ENCODE results near the gene NFIA. TPM values are rescaled to one million over a fixed set of nuclear protein-coding genes. Genes with fewer than 3 reads are reported as not detected.

NFIA gene
- polyA plus RNA-seq (ENCODE audit: insufficient read depth in 1 of 5, insufficient read length in 5 of 5, low replicate concordance in 1 of 5), result 10 to 100 TPM; 22.2 to 36.5 (median 33.2) TPM
- long read RNA-seq, donor 1, full-length matches to known transcripts, result 9 of 9 reads
- long read RNA-seq, donor 1, partial matches to known transcripts, result 0 of 9 reads
- long read RNA-seq, donor 1, other reads (novel, unspliced or antisense), result 0 of 9 reads
- long read RNA-seq, donor 2, full-length matches to known transcripts, result 1 of 1 reads
- long read RNA-seq, donor 2, partial matches to known transcripts, result 0 of 1 reads
- long read RNA-seq, donor 2, other reads (novel, unspliced or antisense), result 0 of 1 reads
- long read RNA-seq, donor 3, partial matches to known transcripts, result 0 of 2 reads
- long read RNA-seq, donor 3, other reads (novel, unspliced or antisense), result 0 of 2 reads
- long read RNA-seq, donor 4, full-length matches to known transcripts, result 1 of 26 reads
- long read RNA-seq, donor 4, partial matches to known transcripts, result 25 of 26 reads
- long read RNA-seq, donor 4, other reads (novel, unspliced or antisense), result 0 of 26 reads
- long read RNA-seq, donor 5, full-length matches to known transcripts, result 3 of 17 reads
- long read RNA-seq, donor 5, partial matches to known transcripts, result 14 of 17 reads
- long read RNA-seq, donor 5, other reads (novel, unspliced or antisense), result 0 of 17 reads
- long read RNA-seq, donor 6, full-length matches to known transcripts, result 6 of 12 reads
- long read RNA-seq, donor 6, partial matches to known transcripts, result 6 of 12 reads
- long read RNA-seq, donor 6, other reads (novel, unspliced or antisense), result 0 of 12 reads
- long read RNA-seq, donor 7, full-length matches to known transcripts, result 4 of 4 reads
- long read RNA-seq, donor 7, partial matches to known transcripts, result 0 of 4 reads
- long read RNA-seq, donor 7, other reads (novel, unspliced or antisense), result 0 of 4 reads
- long read RNA-seq, donor 8, full-length matches to known transcripts, result 3 of 3 reads
- long read RNA-seq, donor 8, partial matches to known transcripts, result 0 of 3 reads
- long read RNA-seq, donor 8, other reads (novel, unspliced or antisense), result 0 of 3 reads

DNA sequence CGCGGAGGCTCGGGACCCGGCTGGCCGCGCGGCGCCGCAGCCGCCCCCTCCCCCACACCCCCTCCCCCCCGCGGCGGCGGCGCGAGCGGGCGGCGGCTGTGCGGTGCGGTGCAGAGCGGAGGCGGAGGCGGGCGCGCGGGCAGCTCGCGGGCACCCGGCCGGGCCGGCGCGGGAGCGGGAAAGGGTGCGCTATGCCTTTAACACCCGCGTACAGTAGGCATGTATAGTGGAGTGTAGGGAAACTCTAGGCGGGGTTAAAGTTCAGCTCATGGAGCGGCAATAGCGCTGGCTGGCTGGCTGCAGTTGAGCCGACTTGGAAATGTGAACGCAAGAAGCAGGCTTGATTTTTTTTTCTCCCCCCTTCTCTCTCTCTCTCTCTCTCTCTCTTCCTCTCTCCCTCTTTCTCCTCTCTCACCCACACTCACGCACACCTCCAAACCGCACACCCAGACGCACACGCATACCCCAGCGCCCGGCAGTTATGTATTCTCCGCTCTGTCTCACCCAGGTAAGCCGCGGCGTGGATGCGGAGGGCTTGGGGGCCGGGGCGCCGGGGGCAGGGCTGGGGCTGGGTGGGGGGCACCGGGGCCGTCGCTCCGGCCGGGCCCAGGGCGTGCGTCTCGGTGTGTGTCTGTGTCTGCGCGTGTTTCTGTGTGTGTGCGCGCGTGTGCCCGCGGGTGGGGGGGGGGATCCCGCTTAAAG is at the start of gene NFIA:
Gene NFIA, plus strand, starts transcription at position 251 of the 702 bp plus-strand sequence.
- peak in 1 of 2 donors; percentile 75 for DNase-seq

DNA sequence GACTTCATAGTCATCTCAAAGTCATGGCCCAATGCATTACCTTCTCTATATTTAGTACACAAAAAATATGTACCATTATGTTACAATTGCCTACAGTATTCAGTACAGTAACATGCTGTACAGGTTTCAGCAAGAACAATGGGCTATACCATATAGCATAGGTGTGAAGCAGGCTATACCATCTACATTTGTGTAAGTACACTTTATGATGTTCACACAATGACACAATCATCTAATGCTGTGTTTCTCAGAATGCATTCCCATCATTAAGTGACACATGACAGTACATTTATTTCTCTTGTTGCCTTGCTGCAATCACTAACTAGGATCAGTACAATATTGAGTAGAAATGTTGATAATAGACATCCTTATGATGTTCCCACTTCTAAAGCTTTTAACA is 46.5 kb upstream of the NFIA start:
- no peak for DNase-seq

DNA sequence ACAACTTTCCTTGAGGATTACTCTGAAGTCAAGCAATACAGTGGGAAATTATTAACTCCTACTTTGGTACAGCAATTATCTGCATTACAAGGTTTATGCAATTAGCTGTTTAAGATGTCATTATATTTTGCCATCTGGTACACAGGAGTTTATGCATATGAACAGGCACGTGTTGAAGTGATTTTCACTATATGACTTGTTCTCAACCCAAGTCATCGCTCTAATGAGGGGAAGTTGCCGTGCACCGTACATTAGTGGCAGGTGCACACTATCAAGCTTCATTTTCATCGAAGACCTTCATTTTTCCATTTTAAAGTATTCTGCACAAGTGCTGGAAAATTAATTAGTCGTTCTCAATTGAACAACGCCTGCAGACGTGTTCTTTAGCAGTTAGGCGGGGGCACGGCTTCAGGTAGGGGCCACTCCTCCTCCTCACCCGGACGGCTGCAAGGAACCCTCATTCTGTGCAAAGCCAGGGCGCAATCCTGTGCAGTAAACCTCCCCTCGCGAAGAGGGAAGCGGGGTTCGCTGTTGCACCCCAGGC is 39.8 kb upstream of the NFIA start:
- DNase-seq, result no peak

DNA sequence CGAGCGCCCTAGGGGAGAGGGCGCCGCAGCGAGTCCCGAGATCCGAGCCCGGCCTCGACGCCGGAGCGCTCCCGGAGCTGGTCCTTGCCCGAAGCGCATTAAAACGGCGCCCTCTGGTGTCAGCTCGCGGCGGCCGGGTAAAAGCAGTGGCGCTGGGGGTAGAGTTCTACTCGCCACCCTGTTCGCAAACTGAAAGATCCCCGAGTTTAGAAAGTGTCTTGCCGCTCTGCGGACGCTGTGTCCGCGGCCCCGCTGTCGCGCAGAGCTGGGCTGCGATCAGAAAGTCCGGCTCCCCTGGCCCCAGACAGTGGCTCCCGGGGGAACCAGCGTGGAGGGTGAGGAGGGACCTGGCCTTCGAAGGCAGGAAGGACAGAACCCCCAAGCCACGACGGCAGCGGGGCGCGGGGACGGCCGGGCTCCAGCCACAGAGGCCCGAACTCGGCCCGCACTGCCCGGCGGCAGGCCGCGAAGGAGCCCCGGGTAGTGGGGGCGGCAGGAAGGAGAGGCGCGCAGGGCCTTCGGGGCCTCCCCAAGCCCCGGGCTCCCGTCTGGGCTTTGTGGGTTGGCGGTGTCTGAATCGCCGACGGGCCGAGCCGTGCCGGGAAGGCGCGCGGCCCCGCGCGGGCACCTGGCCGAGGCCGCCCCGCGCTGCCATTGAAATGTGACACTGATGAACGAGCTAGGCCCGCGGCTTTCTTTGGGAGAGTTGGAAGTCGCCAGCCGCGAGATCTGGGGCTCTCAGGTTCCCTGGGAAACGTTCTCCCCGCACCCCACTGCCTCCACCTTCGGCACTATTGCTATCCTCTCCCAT is 39.1 kb upstream of the NFIA start:
- DNase-seq, result peak; percentile 81 to 83

DNA sequence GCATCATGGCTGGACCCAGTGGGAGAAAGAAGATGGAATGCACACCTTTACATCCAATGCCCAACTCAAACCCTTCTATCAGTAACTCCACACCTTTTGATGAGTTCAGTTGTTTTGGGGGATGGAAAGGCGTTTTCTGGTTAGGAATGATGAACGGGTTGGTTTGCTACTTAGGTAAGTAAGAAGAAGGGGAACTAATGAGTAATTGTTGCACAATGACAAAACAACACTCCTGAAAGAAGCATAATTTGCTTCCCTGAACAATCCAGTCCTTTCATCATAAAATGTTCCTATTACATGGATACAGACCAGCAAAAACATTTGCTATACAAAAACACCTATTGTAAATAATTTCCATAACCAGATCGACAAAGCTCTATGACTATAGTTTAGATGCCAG is 35.9 kb upstream of the NFIA start:
- DNase-seq, result no peak

DNA sequence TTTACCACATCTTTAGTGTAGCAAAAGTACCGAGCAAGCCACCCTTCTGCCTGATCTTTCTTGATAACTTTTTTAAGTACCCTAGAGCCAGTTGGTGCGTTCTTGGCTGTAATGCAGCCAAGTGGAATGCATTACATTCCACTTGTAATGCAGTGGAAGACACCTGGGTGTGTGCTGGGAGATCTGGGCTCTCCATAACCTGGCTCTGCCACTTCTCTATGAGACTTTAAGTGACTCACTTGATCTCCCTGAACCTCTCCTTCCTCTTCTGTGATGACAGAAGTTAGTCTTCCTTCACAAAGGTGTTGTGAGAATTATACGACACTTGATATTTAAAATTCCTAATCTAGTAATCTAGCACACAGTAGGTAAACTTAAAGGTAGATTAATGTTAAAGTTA is 35.3 kb upstream of the NFIA start:
- no peak for DNase-seq

DNA sequence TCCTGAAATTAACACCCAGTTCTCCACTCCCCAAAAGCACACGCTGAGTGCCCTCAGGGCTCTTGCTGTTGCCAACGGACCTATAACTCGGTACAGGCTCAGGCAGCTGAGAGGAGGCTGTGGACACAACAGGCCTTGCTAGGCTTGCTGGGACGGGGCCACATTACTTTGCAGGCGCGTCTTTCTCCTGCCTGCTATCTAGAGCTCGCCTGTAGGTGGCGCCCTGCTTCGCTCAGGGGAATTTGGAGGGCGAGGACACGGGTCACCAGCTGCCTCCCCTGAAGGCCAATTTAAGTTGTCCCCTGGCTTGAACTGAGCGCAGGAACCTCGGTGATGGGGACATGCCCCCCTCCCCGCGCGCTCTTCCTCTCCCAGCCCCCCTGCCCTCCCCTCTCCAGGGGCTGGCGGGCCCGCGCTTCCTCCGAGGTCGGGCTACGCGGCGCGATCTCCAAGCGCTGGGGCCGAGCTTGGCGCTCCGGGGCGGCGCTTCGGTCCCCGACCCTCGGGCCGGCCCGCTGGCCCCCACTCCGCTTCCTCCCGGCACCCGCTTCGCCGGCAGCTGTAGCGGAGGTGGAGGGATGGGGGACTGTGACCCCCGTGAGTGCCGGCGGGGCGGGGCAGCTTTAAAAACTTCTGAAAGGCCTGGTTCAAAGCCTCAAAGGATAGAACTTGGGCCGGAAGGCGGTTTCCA is 32.4 kb upstream of the NFIA start:
- DNase-seq, result peak; percentile 91 to 92

DNA sequence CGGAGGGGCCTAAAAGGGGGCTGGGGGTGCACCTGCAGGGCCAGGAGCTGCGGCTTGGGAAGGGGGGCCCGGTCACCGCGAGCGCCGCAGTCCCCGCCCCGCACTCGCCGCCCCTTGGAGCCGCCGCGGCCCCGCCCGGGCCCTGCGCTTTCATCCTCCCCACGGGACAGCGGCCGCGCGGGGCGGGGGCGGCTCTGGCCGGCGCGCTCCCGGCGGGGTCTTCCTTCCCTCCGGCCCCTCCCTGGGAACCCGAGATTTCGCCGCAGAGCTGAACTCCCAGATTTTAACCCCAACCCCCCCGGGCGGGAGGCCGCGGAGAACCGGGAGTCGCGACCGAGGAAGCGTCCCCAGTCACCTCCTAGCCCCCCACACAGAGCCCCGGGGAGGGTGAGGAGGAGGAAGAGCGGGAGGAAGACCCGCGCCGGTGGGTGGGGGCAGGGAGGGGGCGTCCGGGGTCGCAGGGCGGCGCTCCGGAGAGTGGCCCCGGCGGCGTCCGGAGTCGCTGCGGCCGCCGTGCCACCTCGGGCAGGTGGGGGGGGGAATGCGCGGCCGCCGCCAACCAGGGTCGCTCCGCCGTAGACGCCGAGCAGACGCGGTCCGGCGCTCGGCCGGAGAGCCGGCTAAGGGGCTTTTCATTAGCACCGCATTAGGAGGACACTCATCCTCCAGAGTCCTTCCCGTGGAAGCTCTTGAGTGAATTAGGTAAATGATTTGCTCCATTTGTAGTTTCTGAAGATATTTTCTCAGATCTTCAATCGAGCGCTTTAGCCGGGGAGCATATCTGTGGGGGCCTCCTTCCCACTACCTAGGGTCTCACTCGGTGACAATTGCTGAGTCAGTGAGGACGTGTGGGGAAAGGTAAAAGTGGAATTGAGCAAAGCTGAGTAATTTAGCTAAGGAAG is 31.6 kb upstream of the NFIA start:
- DNase-seq, result peak in 1 of 2 donors; percentile 18

DNA sequence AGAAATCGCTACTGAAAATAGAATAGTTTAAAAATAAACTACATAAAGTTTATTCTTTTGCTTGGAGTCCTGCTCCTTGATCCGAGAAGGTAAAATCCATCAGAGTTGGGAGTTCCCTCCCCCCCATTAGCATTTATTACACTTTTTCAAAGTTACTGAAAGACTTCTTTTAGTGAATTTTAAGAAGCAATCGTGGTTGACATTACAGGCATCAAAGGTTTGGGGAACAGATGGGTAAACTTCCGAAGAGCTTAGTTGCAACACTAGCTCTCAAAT is 31.0 kb upstream of the NFIA start:
- DNase-seq, result no peak

DNA sequence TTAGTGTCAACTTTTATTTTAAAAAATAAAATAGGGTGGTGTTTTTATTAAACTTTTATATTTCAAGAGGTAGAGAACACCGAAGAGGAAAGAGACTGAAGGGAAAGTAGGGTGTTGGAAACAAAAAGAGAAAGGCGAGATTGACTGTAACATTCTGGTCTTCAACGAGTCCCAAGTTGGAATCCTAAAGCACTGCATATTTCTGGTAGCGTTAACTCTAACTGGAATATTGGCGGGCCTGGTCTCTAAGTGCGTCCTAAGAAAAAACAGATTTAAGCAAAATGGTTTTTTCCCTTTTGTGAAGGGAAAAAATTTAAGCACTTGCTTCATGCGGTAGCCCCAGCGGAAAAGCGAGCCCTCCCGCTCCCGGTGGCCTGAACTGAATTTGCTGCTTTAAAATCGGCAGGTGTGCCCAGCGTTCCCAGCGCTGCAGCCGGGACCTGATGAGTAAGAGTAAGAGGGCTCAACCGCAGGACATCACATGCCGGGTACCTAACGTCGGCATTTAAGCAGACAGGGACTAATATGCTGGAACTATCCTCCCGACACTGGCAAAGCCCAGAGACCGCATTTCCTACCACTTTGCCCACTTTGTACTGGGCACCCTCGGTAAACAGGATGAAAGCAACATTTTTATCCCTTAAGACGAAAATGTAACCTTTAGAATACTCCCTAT is 30.5 kb upstream of the NFIA start:
- no peak for DNase-seq

DNA sequence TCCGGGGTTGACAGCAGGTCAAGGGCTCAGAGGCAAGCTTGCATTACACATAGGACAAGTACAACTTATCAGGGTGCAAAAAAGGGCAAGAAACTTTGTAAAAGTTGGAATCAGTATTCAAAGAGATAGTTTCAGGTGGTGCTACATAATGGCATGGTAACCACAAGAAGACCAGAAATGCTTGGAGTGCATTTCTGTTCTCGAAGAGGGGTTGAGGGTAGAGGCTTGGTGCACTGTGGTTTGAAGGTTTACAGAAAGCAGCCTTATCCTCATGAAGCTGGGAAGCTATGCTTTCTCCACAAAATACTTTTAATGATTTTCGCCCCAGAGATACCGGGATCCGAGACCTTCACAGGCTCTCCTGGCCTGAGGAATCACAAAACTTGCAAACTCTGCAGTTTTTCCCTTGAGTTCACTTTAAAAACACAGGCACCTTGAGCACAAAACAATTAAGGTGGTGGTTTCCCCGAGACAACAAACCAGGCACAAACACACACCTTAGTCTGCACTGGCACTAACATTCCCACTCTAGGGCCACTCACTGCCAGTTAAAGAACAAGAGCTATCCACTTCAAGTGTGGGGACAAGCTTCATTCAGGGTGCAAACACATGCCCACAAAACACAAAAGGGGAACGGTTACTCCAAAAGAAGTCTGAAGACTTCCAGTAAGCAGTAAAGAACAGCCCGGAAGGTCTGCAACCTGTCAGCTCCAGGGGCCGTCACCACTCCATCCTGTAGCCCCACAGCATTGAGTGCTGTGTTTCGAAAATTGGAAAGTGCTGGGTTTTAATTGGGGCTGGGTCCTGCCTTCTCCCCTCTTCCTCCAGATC is 29.8 kb upstream of the NFIA start:
- no peak for DNase-seq

DNA sequence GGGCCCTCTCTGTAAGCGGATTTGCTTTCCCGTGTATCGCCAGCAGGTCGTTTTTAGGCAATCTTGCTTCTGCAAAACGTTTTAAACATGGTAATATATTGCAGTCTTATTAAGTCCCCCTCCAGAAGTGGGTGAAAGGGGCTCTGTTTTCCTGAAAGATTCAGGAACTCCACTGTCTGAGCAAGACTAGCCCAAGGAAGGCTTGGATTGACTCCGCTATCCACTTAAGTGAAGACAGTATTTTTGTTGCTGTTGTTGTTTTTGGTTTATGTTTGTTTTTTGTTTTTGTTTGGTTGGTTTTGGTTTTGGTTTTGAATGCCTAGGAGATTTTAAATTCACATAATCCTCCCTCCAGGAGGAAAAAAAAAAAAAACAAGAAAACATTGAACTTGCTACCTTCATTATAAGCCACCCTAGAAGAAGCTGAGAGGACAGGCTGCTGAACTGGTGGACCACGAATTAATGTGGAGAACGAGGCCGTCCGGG is 29.1 kb upstream of the NFIA start:
- DNase-seq, result peak in 1 of 2 donors; percentile 8

DNA sequence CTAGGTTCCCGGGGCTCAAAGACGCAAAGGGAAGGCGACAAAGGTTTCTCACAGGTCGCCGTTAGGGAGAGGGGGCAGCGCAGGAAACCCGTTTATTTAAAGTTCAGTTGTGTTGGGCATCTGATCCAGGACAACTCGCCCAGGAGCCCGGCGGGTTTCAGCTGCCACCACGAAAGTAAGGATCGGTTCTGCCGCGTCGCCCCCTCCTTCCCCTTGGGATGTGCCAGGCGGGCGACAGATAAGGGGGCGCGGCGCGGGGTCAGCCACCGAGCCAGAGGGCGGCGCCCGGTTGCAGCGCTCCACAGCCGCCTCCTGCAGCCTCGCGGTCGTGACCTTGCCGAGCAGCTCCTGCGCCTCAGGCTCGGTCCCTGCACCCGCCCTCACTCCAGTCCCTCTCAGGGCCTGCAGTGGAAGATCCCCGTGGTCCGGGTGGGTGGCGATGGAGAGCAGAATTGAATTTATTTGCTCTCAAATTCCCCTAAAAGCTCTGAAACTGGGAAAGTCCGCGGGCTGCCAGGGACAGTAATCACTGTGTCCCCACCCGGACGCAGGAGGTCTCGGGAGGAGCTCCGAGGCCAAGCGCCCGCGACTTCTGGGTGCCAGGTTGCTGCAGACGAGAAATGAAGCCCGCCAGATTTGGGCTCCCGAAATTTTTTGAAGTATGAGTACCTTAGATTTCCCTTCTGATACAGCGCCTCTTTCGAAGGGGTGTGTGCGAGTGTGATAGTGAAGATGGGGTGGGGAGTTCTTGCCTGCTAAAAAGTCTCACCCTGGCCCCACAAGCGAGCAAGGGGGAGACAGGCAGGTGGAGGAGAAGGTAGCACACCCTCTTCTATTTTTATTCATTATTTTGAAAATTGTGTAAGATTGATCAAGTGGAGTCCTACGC is 28.4 kb upstream of the NFIA start:
- DNase-seq, result peak in 1 of 2 donors; percentile 30

DNA sequence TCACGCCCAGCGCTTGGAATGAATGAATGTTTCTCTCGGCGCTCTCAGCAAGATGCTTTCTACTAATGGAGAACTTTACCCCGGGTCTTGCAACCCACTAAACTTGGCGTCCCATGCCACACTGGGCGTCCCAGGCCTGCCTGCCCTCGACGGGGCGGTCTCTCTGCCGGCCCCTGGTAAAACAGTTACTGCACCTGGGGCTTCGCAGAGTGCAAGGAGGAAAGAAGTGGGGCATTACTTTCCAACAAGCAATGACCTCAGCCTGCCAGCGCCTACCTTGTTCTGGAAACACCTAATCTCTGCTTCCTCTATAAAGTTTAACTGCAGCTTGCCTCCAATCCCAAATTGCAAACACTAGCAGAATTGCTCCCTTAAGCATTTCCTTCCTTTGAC is 27.8 kb upstream of the NFIA start:
- peak in 1 of 2 donors; percentile 26 for DNase-seq

DNA sequence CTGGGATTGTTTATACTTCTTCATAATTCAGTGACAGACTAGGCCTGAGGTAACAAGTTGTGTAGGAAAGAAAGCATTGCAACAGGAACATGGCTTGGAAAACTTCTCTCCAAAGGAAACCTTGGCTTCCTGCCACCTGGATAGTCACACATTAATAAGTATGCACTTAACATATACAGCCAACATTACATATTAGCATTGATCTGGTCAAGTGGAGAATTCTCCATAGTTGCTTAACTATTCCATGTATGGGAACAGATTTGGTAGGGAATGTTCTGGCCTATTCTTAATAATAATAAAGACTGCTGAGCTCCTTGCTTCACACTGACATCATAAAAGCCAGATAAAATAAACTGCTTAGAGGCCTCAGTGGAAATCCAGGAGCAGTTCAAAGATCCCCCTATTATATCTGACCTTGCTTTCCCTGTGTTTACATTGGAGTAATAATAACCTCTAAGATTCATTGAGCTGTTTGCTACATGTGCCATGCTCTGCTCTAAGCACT is 27.2 kb upstream of the NFIA start:
- peak in 1 of 2 donors; percentile 44 for DNase-seq

DNA sequence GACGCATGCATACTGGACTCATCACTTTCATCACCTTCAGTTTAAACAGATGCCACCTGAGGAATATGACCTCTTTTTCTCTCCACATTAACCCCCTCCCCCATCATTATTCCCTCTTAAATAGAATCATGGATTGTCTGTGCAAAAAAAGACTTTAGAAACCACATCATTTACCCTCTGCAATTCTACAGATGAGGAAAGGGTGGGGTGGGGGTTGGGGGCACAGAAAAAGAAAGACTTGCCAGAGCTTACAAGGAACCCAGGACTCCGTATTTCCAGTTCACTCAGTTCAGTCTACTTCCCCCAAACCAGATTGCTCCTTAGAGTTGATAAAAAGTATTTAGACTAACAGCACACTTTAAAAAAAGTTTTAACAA is 26.2 kb upstream of the NFIA start:
- no peak for DNase-seq
